GM19395 (cell line): ENCODE results near the gene NPPB.
A peak's percentile ranks its signal among the peaks of the same experiment; 100 is the strongest.
"Not testable (repeated sequence)": the region's sequence is repeated elsewhere in the genome, so short reads cannot be mapped to it uniquely, and the experiment has no call there.

Experiments used
- ATAC-seq: cut with Tn5 transposase; IDR thresholded peaks from one replicate; pipeline ENCODE4 v1.9.1; 2021; ENCODE audit warnings: mild to moderate bottlenecking, moderate library complexity; ENCODE audit not compliant: unreplicated experiment

The NPPB gene

GRCh38 chr1:11858613-11858967, at the start of gene NPPB:
NPPB (minus strand) TSS chr1:11858945; CDS start chr1:11858833, 112 bp downstream.
- ATAC-seq: no peak

GRCh38 chr1:11908095-11908675, 49.4 kb upstream of the NPPB start:
- peak; percentile 64 for ATAC-seq

GRCh38 chr1:11907275-11908094, 48.7 kb upstream of the NPPB start:
- ATAC-seq: peak; percentile 45

GRCh38 chr1:11906870-11907269, 48.1 kb upstream of the NPPB start:
- no peak for ATAC-seq

- no peak for ATAC-seq
These were observed 46.2 kb upstream of the NPPB start for GRCh38 chr1:11904978-11905377.

- ATAC-seq: not testable (repeated sequence)
These were observed 45.4 kb upstream of the NPPB start for GRCh38 chr1:11904156-11904555.

GRCh38 chr1:11903210-11903609, 44.5 kb upstream of the NPPB start:
- ATAC-seq: no peak

- not testable (repeated sequence) for ATAC-seq
These were observed 42.7 kb upstream of the NPPB start for GRCh38 chr1:11901446-11901845.

GRCh38 chr1:11898831-11899467, 40.2 kb upstream of the NPPB start:
- no peak for ATAC-seq

- ATAC-seq: no peak
These were observed 39.5 kb upstream of the NPPB start for GRCh38 chr1:11898086-11898785.

GRCh38 chr1:11894501-11894900, 35.8 kb upstream of the NPPB start:
- not testable (repeated sequence) for ATAC-seq

GRCh38 chr1:11893907-11894251, 35.1 kb upstream of the NPPB start:
- no peak for ATAC-seq

GRCh38 chr1:11891433-11892186, 32.9 kb upstream of the NPPB start:
- ATAC-seq: no peak

- ATAC-seq: no peak
These were observed 30.1 kb upstream of the NPPB start for GRCh38 chr1:11888877-11889208.

GRCh38 chr1:11888206-11888876, 29.6 kb upstream of the NPPB start:
- no peak for ATAC-seq

GRCh38 chr1:11887666-11888007, 28.9 kb upstream of the NPPB start:
- ATAC-seq: no peak

GRCh38 chr1:11886986-11887665, 28.4 kb upstream of the NPPB start:
- no peak for ATAC-seq

- no peak for ATAC-seq
These were observed 27.2 kb upstream of the NPPB start for GRCh38 chr1:11885916-11886315.

- no peak for ATAC-seq
These were observed 24.2 kb upstream of the NPPB start for GRCh38 chr1:11882814-11883538.
